ENCODE data around the gene DUOX1.

The DUOX1 gene

DNA sequence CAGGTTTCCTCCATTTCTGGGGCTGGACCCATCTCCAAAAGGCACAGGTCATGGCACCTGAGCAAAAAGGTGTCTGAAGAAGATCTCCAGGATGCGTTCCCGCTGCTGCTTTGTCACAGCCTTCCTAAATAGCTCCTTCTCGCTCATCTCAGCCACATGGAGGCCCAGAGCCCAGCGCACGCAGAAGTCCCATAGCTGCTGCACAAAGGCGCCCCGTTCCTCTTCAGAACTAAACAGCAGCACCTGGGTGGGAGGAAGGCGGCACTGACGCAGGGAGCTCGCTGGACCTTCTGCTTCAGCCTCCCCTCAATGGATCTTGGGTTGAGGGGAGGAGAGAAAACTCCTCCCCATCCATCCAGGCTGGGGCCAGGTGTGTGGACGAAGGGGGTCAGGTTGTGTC lies 24.2 kb upstream of the DUOX1 start:
- no peak overlapping the region for H2BK15ac ChIP-seq (ENCODE audit: low read depth, poor library complexity, severe bottlenecking)
- H3K9ac ChIP-seq (ENCODE audit: low read length) = no peak overlapping the region
- no peak overlapping the region for H3K23ac ChIP-seq (ENCODE audit: low read length in 2 of 2)
- H3K79me1 ChIP-seq (replicated peaks; ENCODE audit: low read length, poor library complexity, severe bottlenecking) = no peaks in the 10 kb centered on the region
- H2BK12ac ChIP-seq (ENCODE audit: low read length in 2 of 2) = no peak overlapping the region
- no peak overlapping the region for H4K91ac ChIP-seq (ENCODE audit: low read length)
- H3K4ac ChIP-seq (ENCODE audit: low read depth in 1 of 2, low read length in 2 of 2) = no peak overlapping the region
- H3K4me3 ChIP-seq (ENCODE audit: insufficient read depth in 1 of 2, low read depth in 1 of 2, low read length in 2 of 2) = no peak overlapping the region
- H3K27me3 ChIP-seq (ENCODE audit: control insufficient read depth in 1 of 2, insufficient read depth in 1 of 2, low read length in 2 of 2) = peaks cover 55 to 68% of the 10 kb centered on the region in 2 experiments
- H2AFZ ChIP-seq (ENCODE audit: low read depth, low read length) = no peak overlapping the region
- no peak overlapping the region for H4K8ac ChIP-seq (ENCODE audit: low read length)
- H2BK5ac ChIP-seq (ENCODE audit: low read depth, low read length, poor library complexity, severe bottlenecking) = no peak overlapping the region
- H2AK5ac ChIP-seq (ENCODE audit: low read length, severe bottlenecking) = no peak overlapping the region
- no peak overlapping the region for H3K4me2 ChIP-seq (ENCODE audit: low read length, poor library complexity, severe bottlenecking)
- no peak overlapping the region for H2BK120ac ChIP-seq (ENCODE audit: low read depth, low read length)
- H3K27ac ChIP-seq (ENCODE audit: low read length, poor library complexity, severe bottlenecking) = no peak overlapping the region
- H3K18ac ChIP-seq (ENCODE audit: low read depth in 1 of 2, low read length in 2 of 2) = no peak overlapping the region
- no peaks in the 10 kb centered on the region for H3K9me3 ChIP-seq (ENCODE audit: control insufficient read depth, low read length)
- peaks cover 2% of the 10 kb centered on the region for H3K4me1 ChIP-seq (ENCODE audit: control insufficient read depth, insufficient read depth, low read depth, low read length)
- H3K14ac ChIP-seq (ENCODE audit: low read length in 2 of 2) = no peak overlapping the region
- 89% methylated on average over 7 of the region's 11 CpGs for WGBS
- no peaks in the 10 kb centered on the region for H3K36me3 ChIP-seq (ENCODE audit: control insufficient read depth in 1 of 2, insufficient read depth in 2 of 2, low read depth in 1 of 2, low read length in 2 of 2)
- DNase-seq = no peak

DNA sequence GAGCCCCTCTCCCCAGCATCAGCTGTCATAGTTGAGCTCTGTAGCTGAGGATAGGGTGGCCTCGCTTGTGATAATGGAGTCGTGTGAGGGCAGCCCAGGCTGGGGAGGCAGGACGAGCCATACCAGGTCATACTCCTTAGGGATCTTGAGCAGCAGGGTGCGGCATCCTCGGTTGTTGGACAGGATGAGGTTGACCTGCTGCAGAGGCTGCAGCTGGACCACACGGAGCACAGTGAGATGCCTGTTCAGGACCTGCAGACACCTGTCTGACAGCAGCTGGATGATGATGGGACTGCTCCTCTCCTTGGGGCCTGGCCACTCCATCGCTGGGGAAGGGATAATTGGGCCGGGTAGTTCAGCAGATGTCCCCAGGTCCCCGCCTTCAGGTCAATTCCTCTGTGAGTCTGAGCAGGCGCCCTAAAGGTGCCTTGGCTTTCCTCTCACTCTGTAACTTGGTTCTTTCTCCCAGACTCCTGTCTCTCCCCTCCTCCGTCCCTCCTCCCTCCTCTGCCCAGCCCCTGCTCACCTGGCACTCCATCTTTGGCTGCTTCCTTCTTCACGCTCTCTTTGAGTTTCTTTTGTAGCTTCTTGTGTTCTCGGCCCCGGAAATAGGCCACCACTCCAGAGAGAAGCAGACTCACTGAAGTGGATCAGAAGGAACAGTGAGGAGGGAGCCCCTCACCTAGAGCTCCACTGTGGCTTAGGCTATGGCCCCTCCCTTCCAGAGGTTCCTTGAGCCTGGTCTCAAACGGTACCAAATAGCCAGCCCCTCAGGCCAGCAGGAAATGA lies 23.6 kb upstream of the DUOX1 start:
- Histone ChIP-seq H2BK5ac (ENCODE audit: low read depth, low read length, poor library complexity, severe bottlenecking) (no peak overlapping the region), H2AK5ac (ENCODE audit: low read length, severe bottlenecking) (no peak overlapping the region), H3K23ac (ENCODE audit: low read length in 2 of 2) (no peak overlapping the region), H3K27me3 (ENCODE audit: control insufficient read depth in 1 of 2, insufficient read depth in 1 of 2, low read length in 2 of 2) (peaks cover 52 to 65% of the 10 kb centered on the region in 2 experiments), H4K91ac (ENCODE audit: low read length) (no peak overlapping the region), H3K4me2 (ENCODE audit: low read length, poor library complexity, severe bottlenecking) (no peak overlapping the region), H3K36me3 (ENCODE audit: control insufficient read depth in 1 of 2, insufficient read depth in 2 of 2, low read depth in 1 of 2, low read length in 2 of 2) (no peaks in the 10 kb centered on the region), H4K8ac (ENCODE audit: low read length) (no peak overlapping the region), H3K4me3 (ENCODE audit: insufficient read depth in 1 of 2, low read depth in 1 of 2, low read length in 2 of 2) (no peak overlapping the region), H2AFZ (ENCODE audit: low read depth, low read length) (no peak overlapping the region), H3K14ac (ENCODE audit: low read length in 2 of 2) (no peak overlapping the region), H2BK15ac (ENCODE audit: low read depth, poor library complexity, severe bottlenecking) (no peak overlapping the region), H3K9me3 (ENCODE audit: control insufficient read depth, low read length) (no peaks in the 10 kb centered on the region), H2BK120ac (ENCODE audit: low read depth, low read length) (no peak overlapping the region), H3K4ac (ENCODE audit: low read depth in 1 of 2, low read length in 2 of 2) (no peak overlapping the region), H3K79me1 (replicated peaks; ENCODE audit: low read length, poor library complexity, severe bottlenecking) (no peaks in the 10 kb centered on the region), H2BK12ac (ENCODE audit: low read length in 2 of 2) (no peak overlapping the region), H3K4me1 (ENCODE audit: control insufficient read depth, insufficient read depth, low read depth, low read length) (peaks cover 2% of the 10 kb centered on the region), H3K9ac (ENCODE audit: low read length) (no peak overlapping the region), H3K27ac (ENCODE audit: low read length, poor library complexity, severe bottlenecking) (no peak overlapping the region), H3K18ac (ENCODE audit: low read depth in 1 of 2, low read length in 2 of 2) (no peak overlapping the region)
- no peak for DNase-seq
- WGBS = 80% methylated on average over 15 of the region's 15 CpGs

GRCh38 chr15:45107941-45108630 lies 21.7 kb upstream of the DUOX1 start:
- no peaks in the 10 kb centered on the region for H3K9me3 ChIP-seq (ENCODE audit: control insufficient read depth, low read length)
- H3K18ac ChIP-seq (ENCODE audit: low read depth in 1 of 2, low read length in 2 of 2) = no peak overlapping the region
- no peak overlapping the region for H3K27ac ChIP-seq (ENCODE audit: low read length, poor library complexity, severe bottlenecking)
- H2BK120ac ChIP-seq (ENCODE audit: low read depth, low read length) = no peak overlapping the region
- no peak overlapping the region for H3K9ac ChIP-seq (ENCODE audit: low read length)
- H4K8ac ChIP-seq (ENCODE audit: low read length) = no peak overlapping the region
- H4K91ac ChIP-seq (ENCODE audit: low read length) = no peak overlapping the region
- H3K23ac ChIP-seq (ENCODE audit: low read length in 2 of 2) = no peak overlapping the region
- H3K4me1 ChIP-seq (ENCODE audit: control insufficient read depth, insufficient read depth, low read depth, low read length) = peaks cover 10% of the 10 kb centered on the region
- WGBS = 89% methylated on average over 10 of the region's 10 CpGs
- no peak overlapping the region for H3K4me2 ChIP-seq (ENCODE audit: low read length, poor library complexity, severe bottlenecking)
- H3K4ac ChIP-seq (ENCODE audit: low read depth in 1 of 2, low read length in 2 of 2) = no peak overlapping the region
- no peak overlapping the region for H2AK5ac ChIP-seq (ENCODE audit: low read length, severe bottlenecking)
- H3K36me3 ChIP-seq (ENCODE audit: control insufficient read depth in 1 of 2, insufficient read depth in 2 of 2, low read depth in 1 of 2, low read length in 2 of 2) = no peaks in the 10 kb centered on the region
- no peak overlapping the region for H2BK5ac ChIP-seq (ENCODE audit: low read depth, low read length, poor library complexity, severe bottlenecking)
- H3K14ac ChIP-seq (ENCODE audit: low read length in 2 of 2) = no peak overlapping the region
- H3K4me3 ChIP-seq (ENCODE audit: insufficient read depth in 1 of 2, low read depth in 1 of 2, low read length in 2 of 2) = no peak overlapping the region
- DNase-seq = no peak
- no peak overlapping the region for H2AFZ ChIP-seq (ENCODE audit: low read depth, low read length)
- no peak overlapping the region for H2BK12ac ChIP-seq (ENCODE audit: low read length in 2 of 2)
- H2BK15ac ChIP-seq (ENCODE audit: low read depth, poor library complexity, severe bottlenecking) = no peak overlapping the region
- H3K27me3 ChIP-seq (ENCODE audit: control insufficient read depth in 1 of 2, insufficient read depth in 1 of 2, low read length in 2 of 2) = peaks cover 54 to 69% of the 10 kb centered on the region in 2 experiments
- H3K79me1 ChIP-seq (replicated peaks; ENCODE audit: low read length, poor library complexity, severe bottlenecking) = no peaks in the 10 kb centered on the region

GRCh38 chr15:45110256-45110820 lies 19.5 kb upstream of the DUOX1 start:
- H3K9ac ChIP-seq (ENCODE audit: low read length) = no peak overlapping the region
- H3K27ac ChIP-seq (ENCODE audit: low read length, poor library complexity, severe bottlenecking) = no peak overlapping the region
- no peak overlapping the region for H4K91ac ChIP-seq (ENCODE audit: low read length)
- H3K14ac ChIP-seq (ENCODE audit: low read length in 2 of 2) = no peak overlapping the region
- no peaks in the 10 kb centered on the region for H3K79me1 ChIP-seq (replicated peaks; ENCODE audit: low read length, poor library complexity, severe bottlenecking)
- H2AK5ac ChIP-seq (ENCODE audit: low read length, severe bottlenecking) = no peak overlapping the region
- no peak overlapping the region for H2BK15ac ChIP-seq (ENCODE audit: low read depth, poor library complexity, severe bottlenecking)
- WGBS = 56% methylated on average over 8 of the region's 11 CpGs
- H2AFZ ChIP-seq (ENCODE audit: low read depth, low read length) = no peak overlapping the region
- H3K23ac ChIP-seq (ENCODE audit: low read length in 2 of 2) = no peak overlapping the region
- H3K4me3 ChIP-seq (ENCODE audit: insufficient read depth in 1 of 2, low read depth in 1 of 2, low read length in 2 of 2) = no peak overlapping the region
- no peak overlapping the region for H2BK5ac ChIP-seq (ENCODE audit: low read depth, low read length, poor library complexity, severe bottlenecking)
- H4K8ac ChIP-seq (ENCODE audit: low read length) = no peak overlapping the region
- no peaks in the 10 kb centered on the region for H3K36me3 ChIP-seq (ENCODE audit: control insufficient read depth in 1 of 2, insufficient read depth in 2 of 2, low read depth in 1 of 2, low read length in 2 of 2)
- H3K18ac ChIP-seq (ENCODE audit: low read depth in 1 of 2, low read length in 2 of 2) = no peak overlapping the region
- peaks cover 16% of the 10 kb centered on the region for H3K4me1 ChIP-seq (ENCODE audit: control insufficient read depth, insufficient read depth, low read depth, low read length)
- H3K9me3 ChIP-seq (ENCODE audit: control insufficient read depth, low read length) = no peaks in the 10 kb centered on the region
- no peak overlapping the region for H2BK120ac ChIP-seq (ENCODE audit: low read depth, low read length)
- H3K4me2 ChIP-seq (ENCODE audit: low read length, poor library complexity, severe bottlenecking) = no peak overlapping the region
- no peak for DNase-seq
- H3K4ac ChIP-seq (ENCODE audit: low read depth in 1 of 2, low read length in 2 of 2) = no peak overlapping the region
- H3K27me3 ChIP-seq (ENCODE audit: control insufficient read depth in 1 of 2, insufficient read depth in 1 of 2, low read length in 2 of 2) = peaks cover 72 to 80% of the 10 kb centered on the region in 2 experiments
- H2BK12ac ChIP-seq (ENCODE audit: low read length in 2 of 2) = no peak overlapping the region

Measured in mesenchymal stem cell (in vitro differentiated cells and primary cell).